T-helper 1 cell treated with Interleukin-12 subunit alpha and Interleukin-12 subunit beta and Interleukin-4 antibody, amounts not matched to agents 30 ng/mL and 1 ng/mL, for 36 hours (primary cell): ENCODE data around the gene VCAN. TPM values are rescaled to one million over a fixed set of nuclear protein-coding genes. Genes with fewer than 3 reads are reported as not detected.

Experiments
- intact Hi-C: fragments of 100-400 bp; cut with micrococcal nuclease; formaldehyde crosslinking; loops from one replicate; pipeline ENCODE4 v1.15.1; 2024
- total RNA-seq: library from RNA; stranded (reverse); gene quantifications from 2 replicates; pipeline ENCODE4 v1.2.3, GENCODE V29; 2022

VCAN gene
- 0.49 and 1.0 TPM in 2 replicates for total RNA-seq

GRCh38 chr5:83471405-83472212, at the start of gene VCAN:
Gene VCAN, plus strand, starts transcription at chr5:83471744. Its CDS starts 11,775 bp downstream, at chr5:83483519.
- intact Hi-C loops: loop anchor here (2.0 kb wide), 1 partner anchor 41 kb away; no protein-coding TSS in a partner anchor

GRCh38 chr5:83422284-83422683, 49.3 kb upstream of the VCAN start:
- intact Hi-C loops: no loop called here

- intact Hi-C loops: no loop called here
These were observed 44.7 kb upstream of the VCAN start for GRCh38 chr5:83426855-83427254.

- intact Hi-C loops: no loop called here
These were observed 43.4 kb upstream of the VCAN start for GRCh38 chr5:83428126-83428525.

GRCh38 chr5:83428890-83429289, 42.7 kb upstream of the VCAN start:
- intact Hi-C loops: no loop called here

GRCh38 chr5:83430130-83431010, 41.2 kb upstream of the VCAN start:
- intact Hi-C loops: loop anchor here (1.0 to 10.0 kb wide), 7 partner anchors 42 to 1118 kb away; partner anchors contain the start of genes TMEM167A and XRCC4

GRCh38 chr5:83433891-83434290, 37.7 kb upstream of the VCAN start:
- intact Hi-C loops: loop anchor here (10.0 kb wide), 1 partner anchor 639 kb away; no protein-coding TSS in a partner anchor

GRCh38 chr5:83434946-83435345, 36.6 kb upstream of the VCAN start:
- intact Hi-C loops: loop anchor here (10.0 kb wide), 1 partner anchor 640 kb away; no protein-coding TSS in a partner anchor

- intact Hi-C loops: loop anchor here (10.0 kb wide), 1 partner anchor 641 kb away; no protein-coding TSS in a partner anchor
These were observed 35.3 kb upstream of the VCAN start for GRCh38 chr5:83436276-83436675.

GRCh38 chr5:83437697-83438096, 33.8 kb upstream of the VCAN start:
- intact Hi-C loops: loop anchor here (10.0 kb wide), 1 partner anchor 643 kb away; no protein-coding TSS in a partner anchor

GRCh38 chr5:83440826-83441225, 30.7 kb upstream of the VCAN start:
- intact Hi-C loops: no loop called here

GRCh38 chr5:83441747-83442146, 29.8 kb upstream of the VCAN start:
- intact Hi-C loops: no loop called here

- intact Hi-C loops: no loop called here
These were observed 28.0 kb upstream of the VCAN start for GRCh38 chr5:83443534-83443933.

- intact Hi-C loops: no loop called here
These were observed 27.1 kb upstream of the VCAN start for GRCh38 chr5:83444445-83444844.

- intact Hi-C loops: loop anchor here (5.0 kb wide), 1 partner anchor 1434 kb away; no protein-coding TSS in a partner anchor
These were observed 25.1 kb upstream of the VCAN start for GRCh38 chr5:83446253-83446947.

- intact Hi-C loops: loop anchor here (5.0 kb wide), 1 partner anchor 1435 kb away; no protein-coding TSS in a partner anchor
These were observed 24.0 kb upstream of the VCAN start for GRCh38 chr5:83447533-83447932.

GRCh38 chr5:83450183-83450966, 21.2 kb upstream of the VCAN start:
- intact Hi-C loops: no loop called here

- intact Hi-C loops: no loop called here
These were observed 20.6 kb upstream of the VCAN start for GRCh38 chr5:83450967-83451248.

GRCh38 chr5:83451955-83452354, 19.6 kb upstream of the VCAN start:
- intact Hi-C loops: no loop called here

GRCh38 chr5:83453937-83454336, 17.6 kb upstream of the VCAN start:
- intact Hi-C loops: no loop called here
